Retinal pigment epithelial cell (primary cell): ENCODE results near the gene C16orf87.
A peak's percentile ranks its signal among the peaks of the same experiment; 100 is the strongest.
"Not testable (repeated sequence)": the region's sequence is repeated elsewhere in the genome, so short reads cannot be mapped to it uniquely, and the experiment has no call there.

Source experiments
- DNase-seq: peaks from one replicate; pipeline ENCODE4 v3.0.0-alpha.2; 2010; ENCODE audit warnings: low read depth
- H3K4me3 ChIP-seq: 2 replicates; pipeline ENCODE4 v1.5.1; 2011; ENCODE audit warnings: mild to moderate bottlenecking, low read length, control low read depth, moderate library complexity
- TF ChIP-seq, protein P1 (sequence below): conservative IDR thresholded peaks from 2 replicates; pipeline ENCODE4 v1.5.1; 2011; ENCODE audit warnings: low read depth, low read length, control low read depth, inconsistent platforms

Gene C16orf87, protein sequence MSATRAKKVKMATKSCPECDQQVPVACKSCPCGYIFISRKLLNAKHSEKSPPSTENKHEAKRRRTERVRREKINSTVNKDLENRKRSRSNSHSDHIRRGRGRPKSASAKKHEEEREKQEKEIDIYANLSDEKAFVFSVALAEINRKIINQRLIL

DNA sequence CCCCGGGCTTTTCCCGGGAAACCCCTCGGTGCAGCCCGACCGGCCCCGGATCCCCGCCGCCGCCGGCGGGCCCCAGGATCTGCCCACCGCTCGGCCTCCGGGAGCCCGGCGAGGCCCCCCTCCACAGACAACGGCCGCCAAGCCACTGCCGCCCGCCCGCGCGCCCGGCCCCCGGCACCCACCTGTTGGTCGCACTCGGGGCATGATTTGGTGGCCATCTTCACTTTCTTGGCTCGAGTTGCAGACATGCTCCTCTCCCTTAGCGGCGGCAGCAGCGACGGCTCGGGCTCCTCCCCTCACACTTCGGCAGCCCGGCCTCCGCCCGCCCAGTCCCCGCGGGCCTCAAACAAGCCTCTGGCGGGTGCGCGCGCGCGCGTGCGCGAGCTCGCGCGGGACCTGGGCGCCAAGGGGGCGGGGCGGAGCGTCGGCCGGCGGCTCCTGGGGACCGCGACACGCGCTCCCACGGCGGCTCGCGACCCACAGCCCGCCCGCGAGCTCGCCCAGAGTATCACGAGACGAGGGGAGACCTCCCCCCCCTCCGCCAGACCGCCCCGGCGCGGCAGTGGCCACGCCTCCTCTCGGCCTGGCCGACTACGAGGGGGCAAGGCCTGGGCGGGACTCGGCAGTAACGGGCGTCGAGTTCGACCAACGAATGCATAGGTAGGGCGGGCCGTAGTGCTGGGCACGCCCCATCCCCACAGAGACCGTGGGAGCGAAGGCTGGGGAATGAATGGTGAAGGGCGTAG, at the start of gene C16orf87:
C16orf87 (minus strand) TSS at position 279 of the 746 bp plus-strand sequence; CDS start at position 248, 31 bp downstream.
- TF ChIP-seq, protein P1, sequence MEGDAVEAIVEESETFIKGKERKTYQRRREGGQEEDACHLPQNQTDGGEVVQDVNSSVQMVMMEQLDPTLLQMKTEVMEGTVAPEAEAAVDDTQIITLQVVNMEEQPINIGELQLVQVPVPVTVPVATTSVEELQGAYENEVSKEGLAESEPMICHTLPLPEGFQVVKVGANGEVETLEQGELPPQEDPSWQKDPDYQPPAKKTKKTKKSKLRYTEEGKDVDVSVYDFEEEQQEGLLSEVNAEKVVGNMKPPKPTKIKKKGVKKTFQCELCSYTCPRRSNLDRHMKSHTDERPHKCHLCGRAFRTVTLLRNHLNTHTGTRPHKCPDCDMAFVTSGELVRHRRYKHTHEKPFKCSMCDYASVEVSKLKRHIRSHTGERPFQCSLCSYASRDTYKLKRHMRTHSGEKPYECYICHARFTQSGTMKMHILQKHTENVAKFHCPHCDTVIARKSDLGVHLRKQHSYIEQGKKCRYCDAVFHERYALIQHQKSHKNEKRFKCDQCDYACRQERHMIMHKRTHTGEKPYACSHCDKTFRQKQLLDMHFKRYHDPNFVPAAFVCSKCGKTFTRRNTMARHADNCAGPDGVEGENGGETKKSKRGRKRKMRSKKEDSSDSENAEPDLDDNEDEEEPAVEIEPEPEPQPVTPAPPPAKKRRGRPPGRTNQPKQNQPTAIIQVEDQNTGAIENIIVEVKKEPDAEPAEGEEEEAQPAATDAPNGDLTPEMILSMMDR, result no peak
- H3K4me3 ChIP-seq, result peak within 1 kb of the TSS; percentile 90
- DNase-seq, result peak; percentile 63

DNA sequence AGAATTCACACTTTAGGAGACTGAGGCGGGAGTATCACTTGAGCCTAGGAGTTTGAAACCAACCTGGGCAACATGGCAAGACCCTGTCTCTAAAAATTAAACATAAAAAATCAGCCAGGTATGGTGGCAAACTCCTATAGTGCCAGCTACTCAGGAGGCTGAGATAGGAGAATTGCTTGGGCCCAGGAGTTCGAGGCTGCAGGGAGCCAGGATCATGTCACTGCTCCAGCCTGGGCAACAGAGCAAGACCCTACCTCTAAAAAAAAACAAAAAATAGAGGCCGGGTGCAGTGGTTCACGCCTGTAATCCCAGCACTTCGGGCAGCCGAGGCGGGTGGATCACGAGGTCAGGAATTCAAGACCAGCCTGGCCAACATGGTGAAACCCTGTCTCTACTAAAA, 44.3 kb upstream of the C16orf87 start:
- TF ChIP-seq, protein P1, result no peak
- DNase-seq, result no peak
- no peak overlapping the region for H3K4me3 ChIP-seq

DNA sequence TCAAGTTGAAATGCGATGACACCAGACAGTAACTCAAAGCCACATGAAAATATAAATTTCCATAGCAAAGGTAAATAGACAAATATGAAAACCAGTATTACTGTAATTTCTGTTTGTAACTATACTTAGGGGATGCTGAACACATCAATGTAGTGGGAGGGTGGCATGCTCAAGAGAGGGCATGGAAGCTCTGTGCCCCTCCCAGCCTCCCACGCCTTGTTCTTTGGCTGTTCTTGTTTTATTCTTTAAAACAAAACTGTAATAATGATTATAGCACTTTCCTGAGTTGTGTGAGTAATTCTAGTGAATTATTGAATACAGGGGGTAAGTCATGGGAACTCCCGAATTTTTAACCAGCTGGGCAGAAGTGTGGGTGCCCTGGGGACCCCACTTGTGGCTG, 42.2 kb upstream of the C16orf87 start:
- TF ChIP-seq, protein P1, result no peak
- no peak for DNase-seq
- no peak overlapping the region for H3K4me3 ChIP-seq

DNA sequence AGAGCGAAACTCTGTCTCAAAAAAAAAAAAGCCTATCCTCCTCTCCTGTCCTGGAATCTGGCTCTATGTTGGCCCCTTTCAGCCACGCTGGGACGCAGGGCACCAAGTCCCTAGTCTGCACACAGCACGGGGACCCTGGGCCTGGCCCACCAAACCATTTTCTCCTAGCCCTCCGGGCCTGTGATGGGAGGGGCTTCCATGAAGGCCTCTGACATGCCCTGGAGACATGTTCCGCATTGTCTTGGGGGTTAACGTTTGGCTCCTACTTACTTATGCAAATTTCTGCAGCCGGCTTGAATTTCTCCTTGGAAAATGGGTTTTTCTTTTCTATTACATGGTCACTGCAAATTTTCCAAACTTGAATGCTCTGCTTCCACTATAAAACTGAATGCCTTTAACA, 40.6 kb upstream of the C16orf87 start:
- DNase-seq, result no peak
- H3K4me3 ChIP-seq, result no peak overlapping the region
- TF ChIP-seq, protein P1, result no peak

DNA sequence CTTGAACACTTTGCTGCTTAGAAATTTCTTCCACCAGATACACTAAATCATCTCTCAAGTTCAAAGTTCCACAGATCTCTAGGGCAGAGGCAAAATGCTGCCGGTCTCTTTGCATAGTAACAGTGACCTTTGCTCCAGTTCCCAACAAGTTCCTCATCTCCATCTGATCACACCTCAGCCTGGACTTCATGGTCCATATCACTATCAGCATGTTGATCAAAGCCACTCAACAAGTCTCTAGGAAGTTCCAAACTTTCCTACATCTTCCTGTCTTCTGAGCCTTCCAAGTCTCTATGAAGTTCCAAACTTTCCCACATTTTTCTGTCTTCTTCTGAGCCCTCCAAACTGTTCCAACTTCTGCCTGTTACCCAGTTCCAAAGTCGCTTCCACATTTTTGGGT, 37.9 kb upstream of the C16orf87 start:
- DNase-seq, H3K4me3 ChIP-seq: not testable (repeated sequence)

DNA sequence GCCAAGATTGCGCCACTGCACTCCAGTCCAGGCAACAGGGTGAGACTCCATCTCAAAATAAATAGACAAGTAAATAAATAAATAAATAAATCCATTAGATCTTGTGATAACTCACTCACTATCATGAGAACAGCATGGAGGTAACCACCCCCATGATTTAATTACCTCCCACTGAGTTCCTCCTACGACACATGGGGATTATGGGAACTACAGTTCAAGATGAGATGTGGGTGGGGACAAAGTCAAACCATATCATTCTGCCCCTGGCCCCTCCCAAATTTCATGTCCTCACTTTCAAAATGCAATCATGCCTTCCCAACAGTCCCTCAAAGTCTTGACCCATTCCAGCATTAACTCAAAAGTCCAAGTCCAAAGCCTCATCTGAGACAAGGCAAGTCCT, 36.5 kb upstream of the C16orf87 start:
- not testable (repeated sequence) for H3K4me3 ChIP-seq, DNase-seq

DNA sequence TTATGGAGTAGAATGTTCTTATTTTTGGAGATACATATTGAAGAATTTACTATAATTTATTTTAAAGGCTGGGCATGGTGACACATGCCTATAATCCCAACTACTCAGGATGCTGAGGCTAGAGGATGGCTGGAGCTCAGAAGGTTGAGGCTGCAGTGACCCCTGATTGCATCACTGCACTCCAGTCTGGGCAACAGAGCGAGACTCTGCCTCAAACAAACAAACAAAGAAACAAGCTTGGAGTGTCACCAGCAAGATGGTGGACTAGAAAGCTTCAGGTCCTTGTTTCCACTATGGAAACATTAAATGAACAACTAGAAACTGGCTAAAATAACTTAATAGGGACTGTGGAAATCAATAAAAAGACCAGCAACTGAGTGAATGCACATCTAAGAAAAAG, 35.3 kb upstream of the C16orf87 start:
- TF ChIP-seq, protein P1, result no peak
- H3K4me3 ChIP-seq, result no peak overlapping the region
- DNase-seq, result no peak
